ENCODE measurements around the gene MRPL32.

MRPL32 gene

GRCh38 chr7:42959549-42959948 lies 27.4 kb downstream of the MRPL32 start:
- Mint-ChIP-seq H3K4me3 (no peak overlapping the region), H3K36me3 (ENCODE audit: low read depth) (no peaks in the 10 kb centered on the region), H3K27me3 (ENCODE audit: low read depth) (peaks cover 13% of the 10 kb centered on the region), H3K27ac (no peak overlapping the region), H3K9me3 (peaks cover 21% of the 10 kb centered on the region), H3K4me1 (no peaks in the 10 kb centered on the region)
- TF ChIP-seq, protein P1, sequence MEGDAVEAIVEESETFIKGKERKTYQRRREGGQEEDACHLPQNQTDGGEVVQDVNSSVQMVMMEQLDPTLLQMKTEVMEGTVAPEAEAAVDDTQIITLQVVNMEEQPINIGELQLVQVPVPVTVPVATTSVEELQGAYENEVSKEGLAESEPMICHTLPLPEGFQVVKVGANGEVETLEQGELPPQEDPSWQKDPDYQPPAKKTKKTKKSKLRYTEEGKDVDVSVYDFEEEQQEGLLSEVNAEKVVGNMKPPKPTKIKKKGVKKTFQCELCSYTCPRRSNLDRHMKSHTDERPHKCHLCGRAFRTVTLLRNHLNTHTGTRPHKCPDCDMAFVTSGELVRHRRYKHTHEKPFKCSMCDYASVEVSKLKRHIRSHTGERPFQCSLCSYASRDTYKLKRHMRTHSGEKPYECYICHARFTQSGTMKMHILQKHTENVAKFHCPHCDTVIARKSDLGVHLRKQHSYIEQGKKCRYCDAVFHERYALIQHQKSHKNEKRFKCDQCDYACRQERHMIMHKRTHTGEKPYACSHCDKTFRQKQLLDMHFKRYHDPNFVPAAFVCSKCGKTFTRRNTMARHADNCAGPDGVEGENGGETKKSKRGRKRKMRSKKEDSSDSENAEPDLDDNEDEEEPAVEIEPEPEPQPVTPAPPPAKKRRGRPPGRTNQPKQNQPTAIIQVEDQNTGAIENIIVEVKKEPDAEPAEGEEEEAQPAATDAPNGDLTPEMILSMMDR (IDR thresholded peaks at IDR 0.05; ENCODE audit: unreplicated experiment in 3 of 3), result no peak

DNA sequence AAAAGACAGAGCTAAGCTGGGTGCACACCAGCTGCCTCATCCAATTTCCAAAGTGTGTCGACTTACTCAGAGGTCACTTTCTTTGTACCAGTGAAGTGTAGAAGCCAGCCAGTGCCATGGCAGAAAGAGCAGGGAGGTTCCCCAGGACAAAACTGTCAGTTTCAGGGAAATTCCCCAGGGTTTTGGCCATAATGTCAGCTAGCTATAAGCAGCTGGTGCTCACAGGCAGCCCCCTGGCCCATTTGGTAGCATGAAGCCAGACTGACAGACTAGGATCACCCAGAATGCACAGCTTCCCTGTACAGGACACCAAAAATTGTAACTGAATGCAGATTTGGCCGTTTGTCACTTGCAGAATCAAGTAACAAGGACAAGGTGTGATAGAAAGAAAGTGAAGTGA lies 28.6 kb downstream of the MRPL32 start:
- Mint-ChIP-seq H3K4me3 (no peak overlapping the region), H3K27ac (no peak overlapping the region), H3K36me3 (ENCODE audit: low read depth) (no peaks in the 10 kb centered on the region)

DNA sequence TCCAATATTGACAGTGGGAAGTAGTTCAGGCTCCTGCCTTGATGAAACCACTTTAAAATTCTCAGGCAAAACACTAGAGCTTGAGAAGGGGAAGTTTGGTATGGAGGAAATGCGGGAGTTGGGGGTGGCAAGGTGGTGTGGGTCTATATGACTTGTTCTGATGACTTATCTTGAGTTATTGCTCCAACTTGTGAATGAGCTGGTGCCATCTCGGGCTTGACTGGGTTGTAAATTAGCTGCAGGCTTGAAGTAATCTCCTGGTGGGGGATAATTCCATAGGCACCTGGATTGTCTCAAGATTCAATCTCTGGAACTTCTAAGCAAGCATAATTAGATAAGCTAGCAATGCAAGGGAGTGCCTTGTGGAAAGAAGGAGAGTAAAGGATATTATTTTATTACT lies 29.0 kb downstream of the MRPL32 start:
- Mint-ChIP-seq H3K27ac (no peak overlapping the region), H3K27me3 (ENCODE audit: low read depth) (peaks cover 25% of the 10 kb centered on the region), H3K4me1 (no peaks in the 10 kb centered on the region), H3K9me3 (peaks cover 18% of the 10 kb centered on the region), H3K4me3 (no peak overlapping the region), H3K36me3 (ENCODE audit: low read depth) (no peaks in the 10 kb centered on the region)
- TF ChIP-seq, protein P1 (IDR thresholded peaks at IDR 0.05; ENCODE audit: unreplicated experiment in 3 of 3), result no peak

More for the DNA sequence above, 28.6 kb downstream of the MRPL32 start:
- peaks cover 19% of the 10 kb centered on the region for H3K9me3 Mint-ChIP-seq
- peaks cover 25% of the 10 kb centered on the region for H3K27me3 Mint-ChIP-seq (ENCODE audit: low read depth)
- TF ChIP-seq, protein P1 (IDR thresholded peaks at IDR 0.05; ENCODE audit: unreplicated experiment in 3 of 3), result no peak
- H3K4me1 Mint-ChIP-seq, result no peaks in the 10 kb centered on the region

DNA sequence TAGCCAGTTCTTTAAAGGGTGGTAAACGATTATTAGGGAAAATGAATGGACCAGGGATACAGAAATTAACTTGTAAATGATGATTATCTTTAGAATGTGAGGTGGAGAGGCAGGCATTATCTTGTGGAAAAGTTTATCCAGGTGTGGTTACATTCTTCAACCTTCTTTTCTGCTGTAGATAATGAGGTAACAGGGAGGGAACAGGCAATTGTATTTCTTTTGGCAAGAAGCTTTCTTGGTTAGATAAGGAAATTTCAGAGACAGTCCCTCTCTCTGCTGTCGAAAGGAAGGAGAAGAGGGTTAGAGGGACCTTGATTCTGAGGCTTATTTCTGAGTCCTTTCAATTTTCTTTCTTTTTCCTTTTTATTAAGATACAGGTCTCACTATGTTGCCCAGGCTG lies 32.1 kb downstream of the MRPL32 start:
- Mint-ChIP-seq H3K36me3 (ENCODE audit: low read depth) (no peaks in the 10 kb centered on the region), H3K27me3 (ENCODE audit: low read depth) (peaks cover 38% of the 10 kb centered on the region), H3K9me3 (peaks cover 13% of the 10 kb centered on the region), H3K4me1 (no peaks in the 10 kb centered on the region), H3K4me3 (no peak overlapping the region), H3K27ac (no peak overlapping the region)
- TF ChIP-seq, protein P1 (IDR thresholded peaks at IDR 0.05; ENCODE audit: unreplicated experiment in 3 of 3), result no peak

- H3K4me3 Mint-ChIP-seq, result no peak overlapping the region
- peaks cover 38% of the 10 kb centered on the region for H3K27me3 Mint-ChIP-seq (ENCODE audit: low read depth)
- TF ChIP-seq, protein P1 (IDR thresholded peaks at IDR 0.05; ENCODE audit: unreplicated experiment in 3 of 3), result no peak
- no peak overlapping the region for H3K27ac Mint-ChIP-seq
- no peaks in the 10 kb centered on the region for H3K4me1 Mint-ChIP-seq
- peaks cover 6% of the 10 kb centered on the region for H3K9me3 Mint-ChIP-seq
- H3K36me3 Mint-ChIP-seq (ENCODE audit: low read depth), result no peaks in the 10 kb centered on the region
These were observed 33.0 kb downstream of the MRPL32 start for GRCh38 chr7:42964849-42965805.

DNA sequence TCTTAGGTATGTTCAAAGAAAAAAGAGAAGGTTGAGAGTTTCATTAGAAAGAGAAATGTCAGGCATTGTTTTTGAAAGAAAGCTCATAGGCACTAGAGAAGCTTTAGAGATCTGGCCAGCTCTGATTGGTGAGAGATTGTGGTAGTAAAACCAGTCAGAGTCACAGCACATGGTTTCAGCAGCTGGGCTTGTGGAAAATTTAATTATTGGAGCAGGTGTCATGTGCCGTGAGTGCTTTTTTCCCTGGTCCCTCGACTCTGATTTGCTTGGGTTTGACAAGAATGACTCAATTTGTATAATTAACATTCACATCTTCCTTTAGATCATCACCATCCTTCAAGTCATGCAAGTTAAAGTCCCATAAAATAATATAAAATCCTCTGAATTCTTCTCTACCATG lies 35.2 kb downstream of the MRPL32 start:
- TF ChIP-seq, protein P1 (IDR thresholded peaks at IDR 0.05; ENCODE audit: unreplicated experiment in 3 of 3), result no peak
- Mint-ChIP-seq H3K36me3 (ENCODE audit: low read depth) (no peaks in the 10 kb centered on the region), H3K4me1 (peaks cover 1% of the 10 kb centered on the region), H3K9me3 (peaks cover 5% of the 10 kb centered on the region), H3K27ac (no peak overlapping the region), H3K4me3 (no peak overlapping the region), H3K27me3 (ENCODE audit: low read depth) (peaks cover 34% of the 10 kb centered on the region)
